PC-9 (cell line): Measurements from ENCODE around the gene ZNF506. TPM values are rescaled to one million over a fixed set of nuclear protein-coding genes. Genes with fewer than 3 reads are reported as not detected.
A peak's percentile ranks its signal among the peaks of the same experiment; 100 is the strongest.
"Not testable (repeated sequence)": the region's sequence is repeated elsewhere in the genome, so short reads cannot be mapped to it uniquely, and the experiment has no call there.

Experiments
- BruUV-seq: library from RNA; stranded (reverse); fragments of 400-500 nt; replicated peaks from 2 replicates; lab custom pipeline; 2021; lab: Mats Ljungman, UMichigan
- CTCF ChIA-PET: fragments of 300-600 bp; sonication (Branson Sonifier 250); formaldehyde crosslinking; loops from one replicate; lab custom pipeline; 2022; ENCODE audit warnings: antibody characterized with exemption; lab: Charles Lee
- POLR2A ChIA-PET: fragments of 300-600 bp; sonication (Branson Sonifier 250); formaldehyde crosslinking; loops from one replicate; lab custom pipeline; 2022; ENCODE audit warnings: antibody characterized with exemption; ENCODE audit not compliant: unreplicated experiment; lab: Charles Lee
- DNase-seq, 2 experiments: peaks; one replicate each; pipeline versions ENCODE4 v3.0.0 to v3.0.0-alpha.2; 2015 to 2022; ENCODE audit warnings: mixed read lengths in 1 of 2
- H2AFZ ChIP-seq: fragments of 200-600 bp; sonication (generic); 2 replicates; pipeline ENCODE4 v1.8.1; 2017; ENCODE audit warnings: antibody characterized with exemption
- H3F3A ChIP-seq: fragments of 200-600 bp; sonication (generic); 2 replicates; pipeline ENCODE4 v1.8.1; 2017; ENCODE audit warnings: antibody characterized with exemption, mild to moderate bottlenecking, low read depth; ENCODE audit not compliant: insufficient read depth
- H3K27ac ChIP-seq: fragments of 200-600 bp; sonication (generic); 2 replicates; pipeline ENCODE4 v1.6.1; 2016; ENCODE audit warnings: mixed run types
- H3K27me3 ChIP-seq: fragments of 200-600 bp; sonication (generic); 2 replicates; pipeline ENCODE4 v1.6.1; 2016; ENCODE audit warnings: low read depth, mixed run types; ENCODE audit not compliant: insufficient read depth
- H3K36me3 ChIP-seq: fragments of 200-600 bp; sonication (generic); 2 replicates; pipeline ENCODE4 v1.6.1; 2016; ENCODE audit warnings: low read depth, mixed run types
- H3K4me1 ChIP-seq: fragments of 200-600 bp; sonication (generic); replicated peaks from 2 replicates; pipeline ENCODE4 v1.6.1; 2016; ENCODE audit warnings: mixed run types; ENCODE audit not compliant: insufficient read depth
- H3K4me2 ChIP-seq: fragments of 200-600 bp; sonication (generic); 2 replicates; pipeline ENCODE4 v1.6.1; 2017; ENCODE audit warnings: mixed run types
- H3K4me3 ChIP-seq: fragments of 200-600 bp; sonication (generic); 2 replicates; pipeline ENCODE4 v1.6.1; 2016; ENCODE audit warnings: mixed run types
- H3K79me2 ChIP-seq: fragments of 200-600 bp; sonication (generic); 2 replicates; pipeline ENCODE4 v1.6.1; 2017; ENCODE audit warnings: low read depth, mixed run types
- H3K9me2 ChIP-seq: fragments of 200-600 bp; sonication (generic); 2 replicates; pipeline ENCODE4 v1.8.1; 2017; ENCODE audit warnings: mild to moderate bottlenecking; ENCODE audit not compliant: insufficient read depth
- H3K9me3 ChIP-seq: fragments of 200-600 bp; sonication (generic); 2 replicates; pipeline ENCODE4 v1.8.1; 2016; ENCODE audit warnings: low read depth; ENCODE audit not compliant: insufficient read depth
- H4K20me1 ChIP-seq: fragments of 200-600 bp; sonication (generic); 2 replicates; pipeline ENCODE4 v1.8.1; 2017; ENCODE audit not compliant: insufficient read depth
- CTCF ChIP-seq: fragments of 200-600 bp; sonication (generic); conservative IDR thresholded peaks from 2 replicates; pipeline ENCODE4 v1.6.1; 2017; ENCODE audit warnings: mixed run types, antibody characterized with exemption, mild to moderate bottlenecking, moderate library complexity
- EZH2 ChIP-seq: fragments of 200-600 bp; sonication (generic); IDR thresholded peaks from 2 replicates; pipeline ENCODE4 v1.8.0; 2017; ENCODE audit warnings: antibody characterized with exemption, low read depth
- intact Hi-C: fragments of 100-400 bp; cut with micrococcal nuclease; formaldehyde crosslinking; loops from one replicate; pipeline ENCODE4 v1.10.0; 2022; ENCODE audit not compliant: unreplicated experiment
- total RNA-seq: library from RNA; stranded (reverse); gene quantifications from 2 replicates; pipeline ENCODE4 v1.2.3, GENCODE V29; 2021

Gene ZNF506
- total RNA-seq, 1 experiment from 2014 or later, result 12.6 TPM

- Histone ChIP-seq H3K27me3 (no peaks in the 10 kb centered on the region), H3K9me2 (no peaks in the 10 kb centered on the region), H3K4me2 (peak within 1 kb of the TSS; percentile 79), H3K4me1 (no peaks in the 10 kb centered on the region; the same call in 1 of the 2 replicates), H3K4me3 (peak within 1 kb of the TSS; percentile 89), H4K20me1 (no peaks in the 10 kb centered on the region), H3F3A (peaks cover 11% of the 10 kb centered on the region), H2AFZ (peak within 1 kb of the TSS; percentile 99), H3K79me2 (peaks cover 20% of the 10 kb centered on the region), H3K9me3 (peaks cover 43% of the 10 kb centered on the region), H3K27ac (peak within 1 kb of the TSS; percentile 48), H3K36me3 (peaks cover 23% of the 10 kb centered on the region)
- POLR2A ChIA-PET, result interaction anchor here (0.5 to 0.9 kb wide), 7 partner anchors 25 to 1493 kb away, joined by 3 to 43 read pairs (median 4); partner anchors contain the start of genes ZNF14, ZNF506 and ZNF738
- TSS peak; percentile 67 for BruUV-seq
- TF ChIP-seq CTCF, result no peak
- no peak for TF ChIP-seq EZH2
- peak; percentile 90 for DNase-seq
- intact Hi-C loops, result loop anchor here (2.0 to 5.0 kb wide), 2 partner anchors 35 to 89 kb away; partner anchors contain the start of gene ZNF93
- CTCF ChIA-PET, result interaction anchor here (0.6 kb wide), 1 partner anchor 351 kb away, joined by 4 read pairs; no protein-coding TSS in a partner anchor
Measured at GRCh38 chr19:19865750-19866610, 44.4 kb upstream of the ZNF506 start, which contains the start of gene ZNF253. Gene ZNF253 (plus strand): TSS chr19:19865882. CDS start chr19:19865997, 115 bp downstream.

DNA sequence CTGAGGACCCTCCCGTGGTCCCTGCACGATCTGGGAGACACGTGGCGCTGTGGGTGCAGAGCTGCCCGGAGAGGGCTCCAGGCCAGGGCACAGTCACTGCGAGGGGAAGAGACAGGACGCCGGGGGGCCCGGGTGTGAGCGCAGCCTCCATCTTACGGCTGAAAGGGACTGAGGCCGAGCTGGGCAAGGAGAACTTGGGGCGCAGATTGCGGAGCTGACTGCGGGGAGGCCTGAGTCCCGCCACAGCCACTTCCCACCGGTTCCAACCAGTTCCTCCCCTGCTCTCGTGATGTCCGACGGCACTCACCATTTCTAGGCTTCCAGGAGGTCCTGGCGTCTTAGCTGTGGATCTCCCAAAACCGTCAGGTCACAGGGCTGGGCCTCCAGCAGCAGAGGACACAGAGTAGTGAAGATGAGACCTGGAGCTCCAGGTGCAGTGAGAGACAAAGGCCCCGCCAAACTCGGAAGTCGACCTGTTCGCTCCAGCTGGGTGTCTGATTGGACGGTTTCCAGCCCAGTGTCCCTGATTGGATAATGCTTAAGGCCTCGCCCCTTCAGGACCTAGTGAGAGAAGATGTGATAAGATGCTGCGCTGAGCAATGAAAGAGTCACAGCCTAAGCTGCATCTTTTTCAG is 39.3 kb upstream of the ZNF506 start:
- H3K4me3 ChIP-seq, result no peak overlapping the region
- no TSS peak for BruUV-seq
- H3K79me2 ChIP-seq, result no peaks in the 10 kb centered on the region
- no peaks in the 10 kb centered on the region for H3K27me3 ChIP-seq
- H3K36me3 ChIP-seq, result no peaks in the 10 kb centered on the region
- no peak overlapping the region for H2AFZ ChIP-seq
- intact Hi-C loops, result no loop called here
- no peaks in the 10 kb centered on the region for H3K4me1 ChIP-seq
- H3K9me2 ChIP-seq, result no peaks in the 10 kb centered on the region
- no peak for DNase-seq
- no peak overlapping the region for H3K27ac ChIP-seq
- peaks cover 20% of the 10 kb centered on the region for H3K9me3 ChIP-seq
- H4K20me1 ChIP-seq, result no peaks in the 10 kb centered on the region
- H3K4me2 ChIP-seq, result no peak overlapping the region
- no peak for TF ChIP-seq CTCF
- TF ChIP-seq EZH2, result no peak
- peaks cover 8% of the 10 kb centered on the region for H3F3A ChIP-seq
- POLR2A ChIA-PET, result no interaction called here
- CTCF ChIA-PET, result no interaction called here

GRCh38 chr19:19858751-19859150 is 37.2 kb upstream of the ZNF506 start:
- Histone ChIP-seq H3K4me1 (no peaks in the 10 kb centered on the region), H3K27me3 (no peaks in the 10 kb centered on the region), H3K4me2 (no peak overlapping the region), H3K9me3 (peaks cover 13% of the 10 kb centered on the region; the same call in 1 of the 2 replicates), H3F3A (no peaks in the 10 kb centered on the region), H3K27ac (no peak overlapping the region), H3K79me2 (no peaks in the 10 kb centered on the region), H3K36me3 (no peaks in the 10 kb centered on the region), H4K20me1 (no peaks in the 10 kb centered on the region), H3K9me2 (no peaks in the 10 kb centered on the region), H2AFZ (no peak overlapping the region), H3K4me3 (no peak overlapping the region)
- POLR2A ChIA-PET, result no interaction called here
- TF ChIP-seq EZH2 (no peak), CTCF (no peak)
- intact Hi-C loops, result no loop called here
- no peak for DNase-seq
- no TSS peak for BruUV-seq
- CTCF ChIA-PET, result no interaction called here

GRCh38 chr19:19851740-19852139 is 30.2 kb upstream of the ZNF506 start:
- H2AFZ ChIP-seq, BruUV-seq, intact Hi-C loops, H3K4me3 ChIP-seq, H3K9me3 ChIP-seq, H4K20me1 ChIP-seq, POLR2A ChIA-PET, DNase-seq, H3K27ac ChIP-seq, H3K4me1 ChIP-seq, H3K9me2 ChIP-seq, H3F3A ChIP-seq, H3K36me3 ChIP-seq, H3K4me2 ChIP-seq, H3K27me3 ChIP-seq, CTCF ChIA-PET, H3K79me2 ChIP-seq: not testable (repeated sequence)
